IMR-90 (cell line): ENCODE results near the gene ERVK3-1. TPM values are rescaled to one million over a fixed set of nuclear protein-coding genes. Genes with fewer than 3 reads are reported as not detected.

Experiments
- ATAC-seq: fragments of 200-7000 bp; cut with Tn5 transposase; 2 replicates; pipeline ENCODE4 v1.9.1; 2020; ENCODE audit warnings: low read depth, mild to moderate bottlenecking, moderate library complexity
- BruUV-seq: library from RNA; stranded (reverse); fragments of 400-500 nt; replicated peaks from 2 replicates; lab custom pipeline; 2021; lab: Mats Ljungman, UMichigan
- CTCF ChIA-PET: fragments of 300-600 bp; formaldehyde crosslinking; extraction: SDS; loops from one replicate; lab custom pipeline; 2021; ENCODE audit warnings: antibody characterized with exemption; lab: Yijun Ruan, JAX
- POLR2A ChIA-PET: fragments of 300-600 bp; sonication (Branson Sonifier 250); formaldehyde crosslinking; loops from one replicate; lab custom pipeline; 2022; ENCODE audit warnings: antibody characterized with exemption; ENCODE audit not compliant: unreplicated experiment; lab: Charles Lee
- DNase-seq: peaks from one replicate; pipeline ENCODE4 v3.0.0; 2013
- H2AFZ ChIP-seq: replicated peaks from 2 replicates; pipeline ENCODE3; 2013; ENCODE audit warnings: low read length, mild to moderate bottlenecking; ENCODE audit not compliant: poor library complexity
- H2AK5ac ChIP-seq: 2 replicates; pipeline ENCODE4 v1.6.1; 2013; ENCODE audit warnings: low read depth, low read length, inconsistent platforms
- H2AK9ac ChIP-seq: replicated peaks from 2 replicates; pipeline ENCODE3; 2013; ENCODE audit warnings: mild to moderate bottlenecking, low read depth, low read length, moderate library complexity; ENCODE audit not compliant: poor library complexity
- H2BK120ac ChIP-seq: 2 replicates; pipeline ENCODE4 v1.6.1; 2013; ENCODE audit warnings: low read depth, low read length, inconsistent platforms
- H2BK15ac ChIP-seq: 3 replicates; pipeline ENCODE4 v1.6.1; 2013; ENCODE audit warnings: low read depth, low read length, inconsistent platforms
- H2BK20ac ChIP-seq: 2 replicates; pipeline ENCODE4 v1.6.1; 2013; ENCODE audit warnings: low read depth, mild to moderate bottlenecking, inconsistent platforms, low read length, moderate library complexity
- H2BK5ac ChIP-seq: 2 replicates; pipeline ENCODE4 v1.6.1; 2013; ENCODE audit warnings: mild to moderate bottlenecking, low read depth, low read length, inconsistent platforms; ENCODE audit not compliant: poor library complexity, severe bottlenecking
- H3K14ac ChIP-seq: replicated peaks from 2 replicates; pipeline ENCODE4 v1.6.1; 2013; ENCODE audit warnings: low read depth, low read length, inconsistent platforms
- H3K18ac ChIP-seq: 2 replicates; pipeline ENCODE4 v1.6.1; 2013; ENCODE audit warnings: low read depth, low read length, control low read depth
- H3K23ac ChIP-seq: 2 replicates; pipeline ENCODE4 v1.6.1; 2013; ENCODE audit warnings: low read depth, low read length, inconsistent platforms
- H3K27ac ChIP-seq: 2 replicates; pipeline ENCODE4 v1.5.1; 2013; ENCODE audit warnings: mild to moderate bottlenecking, control low read depth, low read length; ENCODE audit not compliant: insufficient read depth
- H3K27me3 ChIP-seq: 2 replicates; pipeline ENCODE4 v1.6.1; 2013; ENCODE audit warnings: low read length; ENCODE audit not compliant: control insufficient read depth, insufficient read depth
- H3K36me3 ChIP-seq: 2 replicates; pipeline ENCODE4 v1.6.1; 2013; ENCODE audit warnings: low read length, mixed read lengths; ENCODE audit not compliant: control insufficient read depth, insufficient read depth
- H3K4ac ChIP-seq: 2 replicates; pipeline ENCODE4 v1.6.1; 2013; ENCODE audit warnings: low read depth, low read length, inconsistent platforms
- H3K4me1 ChIP-seq: 2 replicates; pipeline ENCODE4 v1.6.1; 2013; ENCODE audit warnings: low read length, mixed read lengths; ENCODE audit not compliant: control insufficient read depth, insufficient read depth
- H3K4me2 ChIP-seq: 2 replicates; pipeline ENCODE4 v1.6.1; 2013; ENCODE audit warnings: low read depth, mild to moderate bottlenecking, control low read depth, low read length, moderate library complexity
- H3K4me3 ChIP-seq: 2 replicates; pipeline ENCODE4 v1.5.1; 2013; ENCODE audit warnings: low read depth, mild to moderate bottlenecking, control low read depth, low read length, moderate library complexity; ENCODE audit not compliant: insufficient read depth
- H3K56ac ChIP-seq: 2 replicates; pipeline ENCODE4 v1.6.1; 2013; ENCODE audit warnings: low read length, inconsistent platforms; ENCODE audit not compliant: insufficient read depth; ENCODE audit errors: extremely low read depth
- H3K79me1 ChIP-seq, 2 experiments: 2 replicates each; pipeline ENCODE4 v1.6.1; 2013; ENCODE audit warnings: low read length in 2 of 2, inconsistent platforms in 1 of 2, low read depth in 1 of 2
- H3K9ac ChIP-seq: 2 replicates; pipeline ENCODE4 v1.6.1; 2013; ENCODE audit warnings: low read depth, low read length, control low read depth
- H3K9me1 ChIP-seq: 2 replicates; pipeline ENCODE4 v1.6.1; 2013; ENCODE audit warnings: low read length, inconsistent platforms; ENCODE audit not compliant: insufficient read depth
- H3K9me3 ChIP-seq: 2 replicates; pipeline ENCODE4 v1.6.1; 2013; ENCODE audit warnings: low read length; ENCODE audit not compliant: control insufficient read depth, insufficient read depth
- H4K20me1 ChIP-seq: 2 replicates; pipeline ENCODE4 v1.6.1; 2013; ENCODE audit warnings: low read length, inconsistent platforms; ENCODE audit not compliant: insufficient read depth
- H4K5ac ChIP-seq: 2 replicates; pipeline ENCODE4 v1.6.1; 2013; ENCODE audit warnings: mild to moderate bottlenecking, low read depth, low read length, control low read depth
- H4K8ac ChIP-seq, 2 experiments: 2 replicates each; pipeline ENCODE4 v1.6.1; 2013; ENCODE audit warnings: low read depth in 2 of 2, low read length in 2 of 2, control low read depth in 1 of 2, inconsistent platforms in 1 of 2
- H4K91ac ChIP-seq: 2 replicates; pipeline ENCODE4 v1.6.1; 2013; ENCODE audit warnings: low read depth, low read length, inconsistent platforms; ENCODE audit not compliant: insufficient read depth
- CEBPB ChIP-seq: IDR thresholded peaks from 2 replicates; pipeline ENCODE4 v1.6.1; 2012; ENCODE audit warnings: low read depth, low read length, improper control_type of control experiment
- CHD1 ChIP-seq: IDR thresholded peaks from 2 replicates; pipeline ENCODE4 v1.6.1; 2012; ENCODE audit warnings: low read depth, low read length, improper control_type of control experiment
- MAFK ChIP-seq: IDR thresholded peaks from 2 replicates; pipeline ENCODE4 v1.6.1; 2012; ENCODE audit warnings: low read depth, low read length, improper control_type of control experiment
- WGBS, 2 experiments: methylation state at CpG; one replicate each; pipeline versions ENCODE4 v1.1.5 to v1.1.7; 2013; ENCODE audit warnings: missing lambda C conversion rate in 2 of 2; ENCODE audit not compliant: insufficient read length in 1 of 2; ENCODE audit errors: extremely low coverage in 2 of 2; 5-methylcytosine and 5-hydroxymethylcytosine counted together
- dilution Hi-C: fragments of 300-500 bp; cut with HindIII; formaldehyde crosslinking; loops from one replicate; pipeline ENCODE4 v1.14.3; 2018; ENCODE audit warnings: low sequenced_read_pairs; ENCODE audit not compliant: unreplicated experiment
- in situ Hi-C: fragments of 300-500 bp; cut with MboI; formaldehyde crosslinking; loops from 3 replicates; pipeline ENCODE4 v1.14.3; 2019; ENCODE audit warnings: low sequenced_read_pairs, inconsistent platforms, mixed read lengths
- intact Hi-C: fragments of 100-400 bp; cut with micrococcal nuclease; formaldehyde crosslinking; loops from 2 replicates; pipeline ENCODE4 v1.10.0; 2022
- polyA plus RNA-seq, 3 experiments: library from polyadenylated mRNA; depleted of rRNA; stranded (reverse); fragments of >200 nt; gene quantifications; 2 replicates each; pipeline ENCODE4 v1.2.3, GENCODE V29; 2012; ENCODE audit warnings: low replicate concordance in 1 of 3
- total RNA-seq: library from RNA; depleted of rRNA; stranded (reverse); fragments of >200 nt; gene quantifications from 2 replicates; pipeline ENCODE4 v1.2.3, GENCODE V29; 2012

Gene ERVK3-1
- total and polyA plus RNA-seq, 2 of the 4 experiments (the other 2 are of a cell fraction): 33.0 to 39.3 TPM

- DNase-seq (no peak), ATAC-seq (no peak)
- Histone ChIP-seq H2AK9ac (no peak overlapping the region), H3K23ac (no peak overlapping the region), H3K9me3 (peaks cover 62% of the 10 kb centered on the region), H3K56ac (no peak overlapping the region), H3K4me1 (no peaks in the 10 kb centered on the region), H2AFZ (no peak overlapping the region), H3K9me1 (no peaks in the 10 kb centered on the region), H3K9ac (no peak overlapping the region), H2AK5ac (no peak overlapping the region), H2BK120ac (no peak overlapping the region), H2BK15ac (no peak overlapping the region), H4K20me1 (no peaks in the 10 kb centered on the region), H2BK5ac (no peak overlapping the region), H3K27me3 (no peaks in the 10 kb centered on the region), H3K79me1 (peaks cover 19 to 31% of the 10 kb centered on the region in 2 experiments), H3K18ac (no peak overlapping the region), H3K27ac (no peak overlapping the region), H3K4me3 (no peak overlapping the region), H3K36me3 (peaks cover 82% of the 10 kb centered on the region), H3K4ac (no peak overlapping the region), H4K91ac (no peak overlapping the region), H2BK20ac (no peak overlapping the region), H3K4me2 (no peak overlapping the region), H4K8ac (no peak overlapping the region), H3K14ac (no peak overlapping the region), H4K5ac (no peak overlapping the region)
- in situ Hi-C loops: no loop called here
- intact Hi-C loops: no loop called here
- ChIA-PET POLR2A (no interaction called here), CTCF (no interaction called here)
- peak; percentile 56 for TF ChIP-seq MAFK
- no peak for TF ChIP-seq CHD1
- TF ChIP-seq CEBPB: no peak
- WGBS, 2 experiments: 93% methylated on average over 3 of the region's 7 CpGs; no CpG with 5 or more reads in 1 of the 2 experiments
- dilution Hi-C loops: no loop called here
- BruUV-seq: no TSS peak
These were observed 13.2 kb upstream of the ERVK3-1 start for GRCh38 chr19:58291943-58292342.
